GM19467 (cell line): ENCODE results near the gene GABRG3.

Experiments
- ATAC-seq: cut with Tn5 transposase; IDR thresholded peaks from one replicate; pipeline ENCODE4 v1.9.1; 2021; ENCODE audit warnings: mild to moderate bottlenecking, moderate library complexity; ENCODE audit not compliant: unreplicated experiment

GABRG3 gene

GRCh38 chr15:27545494-27546255 is 574.7 kb downstream of the GABRG3 start:
- ATAC-seq: no peak

- no peak for ATAC-seq
Observed at GRCh38 chr15:27549746-27550145, 578.8 kb downstream of the GABRG3 start.

DNA sequence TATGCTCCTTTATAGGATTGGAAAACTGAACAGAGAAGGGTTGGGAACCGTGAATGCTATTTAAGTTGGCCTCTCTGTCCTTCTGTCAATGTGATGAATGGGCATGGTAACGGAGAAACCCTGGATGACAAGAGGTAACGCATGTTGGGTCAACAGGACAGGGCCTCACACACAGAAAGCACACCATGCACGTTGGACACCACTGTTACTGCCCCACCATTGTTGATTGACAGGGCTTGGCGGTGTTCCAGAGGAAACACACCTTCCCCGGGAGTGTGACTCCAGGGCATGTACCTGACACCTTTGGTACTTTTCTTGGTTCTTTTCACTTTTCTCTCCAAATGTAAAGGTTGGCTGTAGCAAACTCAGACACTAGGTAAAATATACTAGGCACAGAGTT is 579.7 kb downstream of the GABRG3 start:
- no peak for ATAC-seq

DNA sequence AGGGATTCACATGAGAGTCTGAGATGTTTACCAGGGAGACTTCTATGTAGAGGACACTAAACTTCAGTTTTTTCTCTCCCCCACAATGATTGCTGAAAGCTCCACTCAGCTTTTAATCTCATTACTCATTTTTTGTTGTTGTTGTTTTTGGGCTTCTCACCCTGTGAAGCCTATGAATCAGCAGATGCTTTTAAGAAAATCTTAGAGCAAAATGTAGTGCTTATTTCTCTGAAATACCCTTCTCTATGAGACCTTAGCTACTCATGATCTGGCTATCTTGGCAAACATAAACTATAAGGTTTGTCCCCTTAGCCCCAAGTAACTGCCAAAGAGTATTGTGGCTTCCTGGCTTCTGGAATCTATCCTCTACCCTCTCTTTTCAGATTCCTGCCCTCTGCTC is 590.8 kb downstream of the GABRG3 start:
- ATAC-seq: no peak

DNA sequence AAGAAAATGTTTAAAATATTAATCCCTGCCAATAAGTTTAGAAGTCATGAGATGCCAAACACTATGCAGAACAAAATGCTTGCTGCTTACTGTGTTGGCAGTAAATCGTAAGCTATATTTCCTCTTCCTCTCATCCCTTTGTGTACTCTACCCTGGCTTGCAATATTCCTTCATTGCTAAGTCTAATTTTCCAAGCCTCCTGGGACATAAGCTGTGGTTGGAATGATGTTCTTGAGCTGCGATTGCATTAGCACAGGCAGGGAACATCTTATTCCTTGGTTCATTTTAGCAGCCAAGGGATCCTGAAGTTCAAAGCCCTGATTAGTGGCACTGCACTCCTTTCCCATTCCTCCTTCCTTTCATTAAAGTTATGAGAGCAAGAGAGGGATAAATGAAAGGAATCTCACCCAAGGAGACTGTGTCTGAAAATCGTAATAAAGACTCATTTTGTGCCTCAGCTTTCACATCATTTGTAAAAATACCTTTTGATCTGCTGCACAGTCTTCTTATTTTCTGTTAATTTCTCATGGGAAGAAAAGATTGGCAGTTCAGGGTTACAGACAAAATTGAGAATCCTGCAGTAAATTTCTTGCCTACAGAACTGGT is 592.9 kb downstream of the GABRG3 start:
- ATAC-seq: no peak

DNA sequence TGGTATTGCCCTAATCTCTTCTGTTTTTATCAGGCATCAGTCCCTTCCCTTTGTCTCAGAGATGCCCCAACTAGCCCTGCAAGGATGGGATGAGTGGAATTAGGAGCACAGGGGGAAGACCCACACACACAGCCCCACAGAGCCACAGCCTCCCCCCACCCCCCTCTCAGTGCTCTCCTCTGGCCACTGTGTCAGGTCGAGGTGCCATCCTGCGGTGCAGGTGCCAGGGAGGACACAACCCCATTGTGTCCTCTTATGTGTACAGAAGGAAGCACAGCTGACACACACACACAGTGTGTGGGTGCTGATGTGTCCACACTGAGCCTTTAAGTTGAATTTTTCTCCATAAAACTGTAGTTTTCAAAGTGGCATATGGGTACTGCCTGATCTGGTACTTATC is 593.7 kb downstream of the GABRG3 start:
- ATAC-seq: no peak

GRCh38 chr15:27570746-27571145 is 599.8 kb downstream of the GABRG3 start:
- ATAC-seq: no peak

GRCh38 chr15:27573805-27574485 is 603.0 kb downstream of the GABRG3 start:
- no peak for ATAC-seq

GRCh38 chr15:27574541-27575054 is 603.6 kb downstream of the GABRG3 start:
- no peak for ATAC-seq

DNA sequence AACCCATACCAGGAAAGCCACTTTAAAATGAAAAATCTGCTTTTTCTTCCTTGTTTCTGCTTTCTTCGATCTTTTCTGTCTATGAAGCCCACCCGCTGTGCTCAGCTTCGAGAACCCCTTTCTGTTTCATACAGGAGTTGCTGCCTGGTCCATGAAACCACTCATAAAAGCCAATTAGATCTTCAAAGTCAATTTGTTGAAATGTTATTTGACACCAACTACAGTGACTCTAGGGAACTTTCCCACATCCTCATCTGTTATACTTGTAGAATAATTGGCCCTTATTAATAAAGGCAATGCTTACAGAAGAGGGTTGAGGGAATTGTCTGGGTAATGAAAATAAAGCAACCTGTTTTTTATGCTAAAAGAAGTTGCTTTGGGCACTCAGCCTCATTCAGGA is 604.5 kb downstream of the GABRG3 start:
- no peak for ATAC-seq

- no peak for ATAC-seq
Observed at GRCh38 chr15:27576576-27576975, 605.6 kb downstream of the GABRG3 start.

GRCh38 chr15:27579738-27580137 is 608.8 kb downstream of the GABRG3 start:
- ATAC-seq: no peak

DNA sequence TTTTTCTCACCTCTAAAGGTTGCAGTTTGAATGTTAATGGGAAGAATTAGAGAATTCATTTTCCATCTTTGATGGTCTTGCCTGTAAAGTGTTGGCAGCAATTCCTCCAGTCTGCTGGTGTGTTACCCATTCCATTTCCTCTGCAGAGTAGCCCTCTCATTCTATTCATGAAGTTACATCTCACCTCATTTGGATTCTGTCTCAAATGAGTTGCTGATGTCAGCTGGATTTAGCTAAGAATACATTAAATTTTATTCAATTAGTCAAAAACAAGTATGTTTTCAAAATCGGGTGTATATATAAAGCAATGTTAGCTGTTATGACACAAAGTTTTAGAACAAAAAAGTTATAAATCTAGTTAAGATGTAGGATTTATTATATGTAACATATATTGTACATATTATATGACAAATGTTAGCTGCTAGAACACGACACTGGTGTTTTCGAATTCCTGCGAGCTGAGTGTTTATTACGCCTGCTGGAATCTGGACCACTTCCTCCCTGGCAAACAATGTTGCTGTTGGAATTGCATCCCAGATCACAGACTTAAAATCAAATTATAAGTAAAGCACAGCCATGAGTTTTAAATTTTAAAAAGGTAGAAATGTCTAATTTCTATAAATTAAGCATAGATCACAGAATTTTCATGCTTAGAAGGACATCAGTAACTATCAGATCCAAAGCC is 611.9 kb downstream of the GABRG3 start:
- ATAC-seq: no peak

DNA sequence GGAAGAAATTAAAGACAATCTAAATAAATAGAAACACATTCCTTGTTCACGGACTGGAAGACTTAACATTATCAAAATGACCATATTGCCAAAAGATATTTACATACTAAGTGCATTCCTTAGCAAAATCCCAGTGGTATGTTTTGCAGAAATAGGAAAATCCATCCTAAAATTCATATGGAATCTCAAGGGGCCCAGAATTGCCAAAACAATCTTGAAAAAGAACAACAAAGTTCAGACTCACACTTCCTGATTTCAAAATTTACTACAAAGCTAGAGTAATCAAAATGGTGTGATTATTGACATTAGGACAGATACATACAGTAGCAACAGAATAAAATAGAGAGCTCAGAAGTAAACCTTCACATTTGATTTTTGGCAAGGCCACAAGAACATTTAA is 612.7 kb downstream of the GABRG3 start:
- no peak for ATAC-seq

DNA sequence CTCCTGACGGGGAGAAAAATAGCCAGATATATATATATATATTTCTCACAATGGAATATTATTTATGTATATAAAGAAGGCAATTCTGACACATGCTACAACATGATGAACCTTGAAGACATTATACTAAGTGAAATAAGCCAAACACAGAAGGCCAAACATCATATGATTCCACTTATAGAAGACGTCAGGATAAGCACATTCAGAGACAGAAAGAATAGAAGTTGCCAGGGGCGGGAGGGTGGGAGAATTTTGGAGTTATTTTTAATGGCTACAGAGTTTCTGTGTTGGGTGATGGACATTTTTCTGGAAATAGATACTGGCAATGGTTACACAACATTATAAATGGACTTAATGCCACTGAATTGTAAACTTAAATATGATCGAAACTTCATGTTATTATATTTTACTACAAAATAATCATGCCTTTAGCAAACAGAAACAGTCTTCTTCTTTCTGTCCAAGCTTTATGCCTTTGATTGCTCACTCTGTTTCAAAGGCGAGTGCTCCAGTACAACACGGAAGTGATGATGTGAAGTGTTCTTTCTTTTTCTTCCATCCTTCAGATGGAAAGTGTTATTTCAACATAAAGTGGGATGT is 614.2 kb downstream of the GABRG3 start:
- ATAC-seq: no peak

DNA sequence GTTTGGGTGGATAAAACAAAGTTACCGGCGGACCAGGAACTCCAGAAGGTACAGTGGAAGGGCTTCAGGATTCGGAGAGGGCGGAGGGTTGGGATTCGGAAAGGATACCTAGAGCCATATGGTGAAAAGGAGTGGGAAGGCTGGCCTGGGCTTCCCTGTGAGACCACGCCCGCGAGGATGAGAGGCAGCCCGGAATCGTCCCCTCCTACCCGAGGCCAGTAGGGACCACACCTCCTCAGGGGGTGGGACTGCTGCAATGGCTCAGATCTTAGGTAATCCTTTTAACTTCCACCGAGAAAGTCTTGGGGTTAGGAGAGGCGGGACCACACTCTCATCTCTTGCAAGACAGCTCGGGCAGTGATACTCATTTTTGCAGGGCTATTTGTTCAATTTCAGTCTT is 616.8 kb downstream of the GABRG3 start:
- ATAC-seq: no peak

- no peak for ATAC-seq
Observed at GRCh38 chr15:27589260-27589659, 618.3 kb downstream of the GABRG3 start.

- no peak for ATAC-seq
Observed at GRCh38 chr15:27589782-27590181, 618.8 kb downstream of the GABRG3 start.
